BE2C (cell line): ENCODE results near the gene MAST2.

ENCODE experiments used
- DNase-seq: peaks from one replicate; pipeline ENCODE4 v3.0.0-alpha.2; 2020
- H3K27me3 ChIP-seq: fragments of 250-450 bp; sonication (Bioruptor Pico); 2 replicates; pipeline ENCODE4 v1.5.1; 2020; ENCODE audit warnings: mild to moderate bottlenecking
- H3K36me3 ChIP-seq: fragments of 250-450 bp; sonication (Bioruptor Pico); 2 replicates; pipeline ENCODE4 v1.5.1; 2020; ENCODE audit warnings: mild to moderate bottlenecking
- H3K4me1 ChIP-seq: fragments of 250-450 bp; sonication (Bioruptor Pico); 2 replicates; pipeline ENCODE4 v1.5.1; 2020
- H3K4me3 ChIP-seq: 2 replicates; pipeline ENCODE4 v1.5.1; 2011; ENCODE audit warnings: low read depth, low read length
- H3K9me3 ChIP-seq: fragments of 250-450 bp; sonication (Bioruptor Pico); 2 replicates; pipeline ENCODE4 v1.5.1; 2020
- CTCF ChIP-seq: IDR thresholded peaks from 2 replicates; pipeline ENCODE4 v1.5.1; 2012; ENCODE audit warnings: mild to moderate bottlenecking, low read depth, low read length

MAST2 gene

GRCh38 chr1:45971335-45971734, 167.9 kb downstream of the MAST2 start:
- no peak for DNase-seq
- H3K4me3 ChIP-seq: no peak overlapping the region
- H3K9me3 ChIP-seq: no peaks in the 10 kb centered on the region
- H3K27me3 ChIP-seq: no peaks in the 10 kb centered on the region
- no peaks in the 10 kb centered on the region for H3K4me1 ChIP-seq
- H3K36me3 ChIP-seq: no peaks in the 10 kb centered on the region
- no peak for TF ChIP-seq CTCF

- TF ChIP-seq CTCF: no peak
- DNase-seq: no peak
- Histone ChIP-seq H3K4me3 (no peak overlapping the region), H3K9me3 (no peaks in the 10 kb centered on the region), H3K4me1 (no peaks in the 10 kb centered on the region), H3K36me3 (no peaks in the 10 kb centered on the region), H3K27me3 (no peaks in the 10 kb centered on the region)
Measured at GRCh38 chr1:45971922-45972531, 168.6 kb downstream of the MAST2 start.

GRCh38 chr1:45972621-45973020, 169.2 kb downstream of the MAST2 start:
- no peak for DNase-seq
- no peak overlapping the region for H3K4me3 ChIP-seq
- H3K9me3 ChIP-seq: no peaks in the 10 kb centered on the region
- H3K4me1 ChIP-seq: no peaks in the 10 kb centered on the region
- H3K27me3 ChIP-seq: no peaks in the 10 kb centered on the region
- H3K36me3 ChIP-seq: no peaks in the 10 kb centered on the region
- TF ChIP-seq CTCF: no peak

- Histone ChIP-seq H3K36me3 (no peaks in the 10 kb centered on the region), H3K4me3 (no peak overlapping the region), H3K9me3 (no peaks in the 10 kb centered on the region), H3K4me1 (no peaks in the 10 kb centered on the region), H3K27me3 (no peaks in the 10 kb centered on the region)
- TF ChIP-seq CTCF: no peak
- DNase-seq: no peak
Measured at GRCh38 chr1:45973121-45973520, 169.7 kb downstream of the MAST2 start.

GRCh38 chr1:45974541-45975269, 171.3 kb downstream of the MAST2 start:
- H3K4me1 ChIP-seq: no peaks in the 10 kb centered on the region
- no peak overlapping the region for H3K4me3 ChIP-seq
- no peaks in the 10 kb centered on the region for H3K27me3 ChIP-seq
- no peaks in the 10 kb centered on the region for H3K36me3 ChIP-seq
- no peak for TF ChIP-seq CTCF
- DNase-seq: no peak
- H3K9me3 ChIP-seq: no peaks in the 10 kb centered on the region

- Histone ChIP-seq H3K9me3 (no peaks in the 10 kb centered on the region), H3K27me3 (no peaks in the 10 kb centered on the region), H3K36me3 (no peaks in the 10 kb centered on the region), H3K4me3 (no peak overlapping the region), H3K4me1 (no peaks in the 10 kb centered on the region)
- TF ChIP-seq CTCF: no peak
- DNase-seq: no peak
Measured at GRCh38 chr1:45976623-45977022, 173.2 kb downstream of the MAST2 start.
